HG03280 (cell line): Measurements from ENCODE around the gene RTL10.

Experiments
- ATAC-seq: cut with Tn5 transposase; IDR thresholded peaks from one replicate; pipeline ENCODE4 v1.9.1; 2021; ENCODE audit warnings: mild to moderate bottlenecking, moderate library complexity; ENCODE audit not compliant: unreplicated experiment

The RTL10 gene

DNA sequence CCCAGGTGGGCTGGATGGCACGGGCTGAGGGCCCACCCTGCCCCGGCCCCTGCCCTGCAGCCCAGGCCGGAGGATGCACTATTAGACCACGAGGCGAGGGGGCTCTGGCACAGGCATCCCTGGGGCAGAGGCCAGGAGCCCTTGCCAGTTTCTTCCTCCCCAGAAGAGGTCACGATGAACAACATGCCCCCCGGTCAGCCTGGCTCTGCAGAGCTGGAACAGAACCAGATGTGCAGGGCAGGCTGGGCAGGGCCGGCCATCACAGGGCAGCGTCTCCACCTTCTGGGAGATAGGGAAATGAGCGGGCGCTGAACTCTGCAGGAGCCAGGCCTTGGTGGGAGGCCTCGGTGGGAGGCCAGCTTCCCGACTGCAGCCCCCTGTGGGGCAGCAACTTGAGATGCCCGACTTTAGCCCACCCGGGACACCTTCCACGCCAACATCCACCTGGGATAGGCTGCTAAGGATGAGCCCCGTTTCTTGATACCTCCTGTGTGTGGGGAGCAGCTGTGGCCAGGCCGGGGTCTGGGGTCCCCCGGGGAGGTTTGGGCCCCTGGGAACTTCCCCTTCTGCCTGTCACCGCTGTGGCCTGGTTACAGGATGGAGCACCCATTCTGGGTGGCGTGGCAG is 21.8 kb upstream of the RTL10 start:
- no peak for ATAC-seq

DNA sequence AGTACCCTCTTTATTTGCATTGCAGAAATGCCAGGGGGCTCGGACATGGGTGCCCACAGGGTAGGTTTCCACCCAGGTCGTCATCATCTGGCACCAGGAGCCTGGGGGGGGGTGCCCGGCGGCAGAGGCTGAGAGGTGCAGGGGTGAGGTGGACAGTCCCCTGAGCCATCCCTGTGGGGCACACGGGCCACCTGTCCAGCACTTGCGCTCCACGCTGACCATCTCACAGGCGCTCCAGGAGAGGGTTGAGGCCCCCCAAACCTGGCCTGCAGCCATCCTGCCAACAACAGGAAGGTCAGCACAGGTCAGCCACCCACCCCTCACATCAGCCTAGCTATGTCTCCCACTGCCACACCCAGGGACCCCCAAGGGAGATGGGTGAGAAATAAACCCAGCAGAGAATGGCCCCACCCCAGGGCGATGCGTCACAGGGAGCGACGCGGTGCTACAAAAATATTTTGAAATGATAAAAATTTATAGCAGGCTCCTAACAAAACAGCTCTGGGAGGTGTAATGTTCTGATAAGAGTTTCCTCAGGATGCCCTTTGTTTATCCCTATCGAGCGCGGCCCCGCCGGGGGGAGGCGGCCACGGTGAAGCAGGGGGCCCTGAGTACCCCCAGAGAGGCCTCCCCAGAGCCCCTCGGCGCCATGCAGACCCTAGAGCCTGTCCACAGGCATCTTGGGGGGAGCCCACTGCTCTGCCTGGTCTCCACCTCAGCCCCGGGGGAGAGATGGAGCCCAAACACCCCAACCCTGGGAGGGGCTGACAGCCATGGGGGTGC is 21.0 kb upstream of the RTL10 start:
- ATAC-seq, result no peak

DNA sequence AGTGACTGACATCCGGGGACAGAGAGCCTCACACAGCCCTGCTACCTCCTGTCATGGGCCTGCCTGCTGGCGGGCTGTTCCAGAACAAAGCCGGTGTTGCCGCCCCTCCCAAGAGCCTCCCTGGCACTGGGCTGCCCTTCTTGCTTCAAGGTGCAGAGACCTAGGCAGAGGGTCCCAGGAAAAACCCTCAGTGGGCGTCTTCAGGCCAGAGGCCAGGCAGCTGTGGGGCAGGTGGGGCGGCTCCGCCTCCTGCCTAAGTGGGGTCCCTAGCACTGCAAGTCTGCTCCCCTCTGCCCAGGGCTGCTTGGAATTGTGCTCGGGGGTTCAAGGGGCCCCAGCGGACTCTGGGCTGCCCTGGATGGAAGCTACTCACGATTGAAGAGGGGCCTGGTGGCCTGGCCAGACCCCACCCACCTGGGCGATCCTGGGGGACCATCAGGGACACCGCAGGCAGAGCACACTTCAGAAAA is 20.4 kb upstream of the RTL10 start:
- ATAC-seq, result no peak

DNA sequence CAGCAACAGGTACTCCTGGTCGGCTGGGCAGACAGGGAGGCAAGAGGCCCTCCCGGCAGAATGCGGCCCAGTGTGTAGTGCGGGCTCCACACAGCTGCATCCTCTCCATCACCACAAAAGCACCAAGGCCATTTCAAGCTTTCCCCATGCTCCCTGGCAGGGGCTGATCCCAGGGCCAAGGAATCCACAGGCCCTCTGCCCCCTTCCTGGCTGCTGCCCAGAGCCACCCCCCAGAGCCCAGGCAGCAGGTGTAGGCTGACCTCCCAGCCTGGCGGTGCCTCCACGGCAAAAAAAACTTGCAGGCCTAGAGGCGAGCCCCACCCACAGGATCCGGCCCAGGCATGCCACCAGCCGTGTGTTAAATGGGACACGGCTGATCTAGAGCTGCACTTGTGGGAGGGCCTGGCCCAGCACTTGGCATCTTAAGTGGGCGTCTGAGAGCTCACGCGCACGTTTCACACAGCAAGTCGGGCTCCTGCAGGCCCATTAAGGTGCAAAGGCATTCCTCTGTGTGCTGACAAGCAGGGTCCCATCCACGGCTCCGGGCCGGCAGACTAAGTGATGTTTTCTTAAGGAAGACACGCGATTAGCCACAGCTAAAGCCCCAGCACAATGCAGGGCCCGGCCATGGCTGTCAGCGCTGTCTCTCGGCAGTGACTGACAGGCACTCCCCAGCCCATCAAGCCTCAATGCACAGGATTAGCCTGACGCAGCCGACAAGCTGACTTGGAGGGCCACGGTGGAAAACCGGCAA is 19.8 kb upstream of the RTL10 start:
- ATAC-seq, result no peak

DNA sequence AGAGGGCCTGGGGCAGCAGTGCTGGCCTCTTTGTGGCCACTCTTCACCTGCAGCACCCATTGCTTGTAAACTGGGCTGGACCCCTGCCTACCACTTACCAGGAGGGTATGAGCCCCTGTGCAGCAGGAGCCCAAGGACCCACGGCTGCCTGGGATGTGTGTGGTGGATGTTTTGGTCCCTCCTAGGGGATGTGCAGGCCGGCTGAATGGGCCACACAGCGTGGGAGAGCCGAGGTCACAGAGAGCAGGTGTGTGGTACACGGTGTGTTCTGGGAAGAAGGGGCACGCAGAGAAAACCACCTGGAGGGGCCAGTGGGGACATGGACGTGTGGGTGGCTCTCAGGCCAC is 19.3 kb upstream of the RTL10 start:
- no peak for ATAC-seq

DNA sequence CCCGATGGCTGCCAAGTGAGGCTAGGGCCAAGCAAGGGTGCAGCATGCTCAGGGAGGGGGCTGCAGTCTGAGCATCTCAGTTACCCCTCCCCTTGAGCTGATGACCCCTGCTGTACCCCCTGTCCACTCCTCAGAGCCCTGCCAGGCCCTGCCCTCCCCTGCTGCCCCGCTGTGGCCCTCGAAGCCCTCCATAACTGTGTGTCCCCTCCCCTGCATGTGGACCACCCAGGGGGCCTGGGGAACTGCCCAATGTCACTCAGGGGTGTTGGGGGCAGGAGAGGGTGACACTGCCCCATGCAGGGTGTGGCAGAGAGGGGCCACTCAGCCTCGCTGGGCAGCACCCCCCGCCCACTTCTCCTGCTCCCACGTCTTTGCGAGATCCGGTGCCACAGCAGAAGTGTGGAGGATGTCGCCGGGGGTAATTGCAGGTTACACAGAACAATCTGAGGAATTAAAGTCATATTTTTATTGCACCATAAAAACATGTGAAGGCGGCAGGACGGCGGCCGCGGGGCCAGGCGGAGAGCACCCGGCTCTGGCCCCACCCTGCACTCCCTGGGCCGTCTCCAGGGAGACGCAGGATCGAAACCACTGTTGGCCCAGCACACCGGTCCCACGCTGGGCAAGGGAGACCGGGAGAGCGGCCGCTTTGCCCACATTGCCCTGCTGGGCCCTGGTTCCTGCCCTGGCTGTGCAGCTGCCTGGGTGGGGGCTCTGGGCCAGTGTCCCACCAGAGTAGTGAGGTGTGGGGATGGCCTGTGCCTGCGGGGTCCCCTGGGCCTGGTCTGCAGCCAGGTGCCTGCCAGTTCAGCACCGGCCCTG is 18.7 kb upstream of the RTL10 start:
- no peak for ATAC-seq

DNA sequence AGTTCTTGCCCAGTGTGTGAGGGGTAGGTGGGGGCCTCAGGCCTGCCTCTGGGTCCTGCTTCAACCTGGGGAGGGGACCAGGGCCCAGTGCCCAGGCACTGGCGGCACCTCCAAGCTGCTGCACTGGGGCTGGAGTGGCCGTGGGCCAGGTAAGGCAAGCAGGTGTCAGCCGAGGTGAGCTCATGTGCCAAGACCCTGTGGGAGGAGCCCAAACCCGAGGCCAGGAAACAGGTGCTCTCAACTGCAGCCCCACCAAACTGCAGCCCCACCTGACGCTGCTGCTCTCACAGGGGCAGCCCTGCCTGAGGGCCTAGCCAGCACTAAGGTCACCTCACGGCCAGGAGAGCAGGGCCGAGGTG is 18.1 kb upstream of the RTL10 start:
- ATAC-seq, result no peak

DNA sequence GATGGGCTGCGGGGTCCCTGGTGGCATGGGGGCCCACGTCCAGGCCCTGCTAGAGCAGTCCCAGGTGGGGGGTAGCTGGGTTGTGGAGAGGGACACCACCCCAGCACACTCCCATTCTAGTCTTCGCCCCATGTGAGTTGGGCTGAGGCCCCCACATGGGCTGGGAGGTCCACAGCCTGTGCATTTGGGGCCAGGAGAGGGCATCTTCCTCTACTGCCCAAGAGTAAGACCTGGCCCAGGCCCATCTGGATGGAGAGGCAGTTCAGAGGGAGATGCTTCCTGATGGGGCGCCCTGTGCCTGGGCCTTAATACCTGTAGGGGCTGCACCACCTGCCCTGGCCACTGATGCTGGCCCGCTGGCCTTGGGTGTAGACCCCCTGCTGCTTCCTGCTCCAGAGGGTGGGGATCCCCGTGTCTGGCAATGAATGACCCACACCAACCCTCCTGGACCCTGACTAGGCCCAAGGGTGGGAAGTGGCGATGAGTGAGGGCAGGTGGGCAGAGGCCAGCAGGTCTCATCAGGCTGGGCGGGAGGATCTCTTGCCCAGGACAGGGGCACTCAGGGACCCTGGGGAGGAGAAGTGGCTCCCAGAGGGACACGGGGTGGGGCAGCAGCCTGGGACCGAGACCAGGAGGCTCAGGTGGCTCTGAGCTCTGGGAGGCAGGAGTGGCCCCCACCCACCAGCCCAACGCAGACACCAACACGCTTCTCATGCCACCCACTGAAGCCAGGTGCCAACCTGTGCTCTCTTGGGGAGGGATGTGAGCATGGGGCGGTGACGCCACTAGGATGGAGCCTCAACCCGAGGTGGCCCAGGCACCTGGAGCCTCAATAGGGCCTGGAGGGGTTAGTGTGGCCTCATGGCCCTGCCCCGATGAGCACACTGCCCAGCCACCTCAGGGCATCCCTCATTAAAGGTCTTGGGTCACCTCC is 17.4 kb upstream of the RTL10 start:
- ATAC-seq, result no peak

DNA sequence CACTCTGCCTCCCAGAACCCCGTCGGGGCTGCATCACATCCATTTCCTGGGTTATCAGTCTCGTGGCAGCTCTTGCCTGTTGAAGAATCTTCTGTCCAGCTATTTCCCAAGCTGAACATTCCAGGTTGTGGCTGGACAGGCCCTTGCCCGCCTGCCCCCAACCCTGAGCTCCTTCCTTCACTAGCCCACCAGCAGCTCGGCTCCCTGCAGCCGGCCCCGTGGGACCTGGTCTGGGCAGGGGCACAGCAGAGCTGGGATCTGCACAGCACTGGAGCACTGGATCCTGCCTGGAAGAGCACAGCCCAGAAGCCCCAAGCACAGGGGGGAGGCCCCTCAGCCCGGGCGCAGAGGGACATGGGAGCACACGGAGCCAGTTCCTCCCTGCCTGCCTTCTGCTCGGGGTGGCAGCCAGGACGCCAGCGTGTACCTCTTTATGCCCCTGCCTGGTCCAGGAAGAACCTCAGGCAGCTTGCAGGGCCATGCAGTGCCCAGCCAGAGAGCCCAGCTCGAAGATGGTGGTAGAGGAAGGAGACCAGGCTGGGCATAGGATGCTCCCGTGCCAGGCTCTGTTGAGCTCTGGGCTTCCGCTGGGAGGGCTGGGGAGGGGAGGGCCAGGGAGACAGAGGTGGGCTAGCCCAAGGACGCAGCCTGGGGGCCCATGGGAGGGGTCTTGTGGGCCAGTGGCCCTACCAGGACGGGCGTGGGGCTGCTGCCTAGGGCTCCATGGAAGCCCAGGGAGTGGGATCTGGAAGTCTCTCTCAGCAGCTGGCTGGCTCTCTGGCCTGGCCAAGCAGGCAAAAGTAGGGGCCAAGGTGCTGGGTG is 16.6 kb upstream of the RTL10 start:
- no peak for ATAC-seq

DNA sequence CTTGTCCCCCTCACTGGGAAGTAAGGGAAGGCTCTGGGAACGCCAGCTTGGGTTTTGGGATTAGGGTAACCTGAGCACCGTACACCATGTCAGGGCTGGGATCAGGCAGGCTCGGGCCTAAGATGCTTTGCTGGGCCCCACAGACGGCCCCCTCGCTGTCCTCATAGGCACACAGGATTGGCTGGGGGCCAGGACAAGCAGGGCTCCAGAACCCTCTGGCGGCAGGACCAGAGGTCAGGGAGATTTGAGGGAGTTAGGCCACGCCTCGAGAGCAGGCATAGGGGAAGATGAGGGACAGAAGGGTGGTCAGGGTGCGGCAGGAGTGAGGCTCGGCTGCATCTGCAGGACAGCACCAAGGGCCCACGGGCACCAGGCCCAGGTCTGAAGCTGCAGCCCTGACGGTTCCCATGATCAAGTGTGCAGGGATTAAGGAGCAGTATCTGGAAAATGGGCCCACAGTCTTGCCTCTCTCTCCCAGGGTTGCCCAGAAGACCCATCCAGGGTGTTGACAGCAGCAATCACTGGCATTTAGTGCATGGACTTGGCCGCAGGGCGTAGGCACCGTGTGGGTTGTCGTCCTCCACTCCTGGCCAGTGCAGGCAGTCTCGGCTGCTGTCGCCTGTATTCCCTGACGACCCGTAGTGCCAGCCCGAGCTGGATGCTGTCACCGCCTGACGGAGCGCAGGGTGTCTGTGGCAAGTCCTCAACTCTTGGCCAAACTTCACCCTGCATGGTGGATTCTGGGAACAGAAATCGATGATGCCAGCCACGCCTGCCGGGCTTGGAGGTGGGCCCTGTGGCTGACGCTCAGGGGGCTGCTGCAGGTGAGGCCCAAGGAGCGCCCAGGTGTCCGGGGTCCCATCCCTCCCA is 15.7 kb upstream of the RTL10 start:
- ATAC-seq, result no peak

DNA sequence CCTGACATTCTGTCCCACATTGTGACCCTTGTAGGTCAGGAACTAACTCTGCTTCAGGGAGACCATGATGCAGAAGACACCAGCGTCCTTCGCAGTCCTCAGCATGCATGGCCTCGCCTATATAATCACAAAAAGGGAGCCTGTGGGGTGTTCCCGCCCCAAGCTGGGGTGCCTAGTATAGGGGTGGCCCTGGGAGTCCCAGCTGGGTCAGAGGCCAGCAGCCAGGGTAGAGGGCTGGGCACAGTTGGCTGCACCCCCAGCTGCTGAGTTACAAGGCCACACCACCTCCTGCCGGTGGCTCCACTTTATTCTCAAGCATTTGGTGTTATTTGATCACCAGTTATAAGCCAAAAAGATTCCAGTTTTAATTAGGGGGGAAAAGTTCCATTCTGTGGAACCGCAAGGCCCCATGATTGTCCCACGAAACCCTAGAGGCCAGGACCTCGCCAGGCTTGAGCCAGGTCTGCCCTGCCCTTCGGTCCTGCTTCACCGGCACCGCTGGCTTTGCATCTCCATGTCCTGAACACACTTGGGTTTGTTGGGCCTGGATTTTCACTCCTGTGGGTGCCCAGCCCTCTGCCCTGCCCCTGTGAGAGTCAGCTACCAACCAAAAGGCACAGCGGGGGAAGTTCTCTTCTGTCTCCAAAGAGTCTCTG is 15.0 kb upstream of the RTL10 start:
- ATAC-seq, result no peak

DNA sequence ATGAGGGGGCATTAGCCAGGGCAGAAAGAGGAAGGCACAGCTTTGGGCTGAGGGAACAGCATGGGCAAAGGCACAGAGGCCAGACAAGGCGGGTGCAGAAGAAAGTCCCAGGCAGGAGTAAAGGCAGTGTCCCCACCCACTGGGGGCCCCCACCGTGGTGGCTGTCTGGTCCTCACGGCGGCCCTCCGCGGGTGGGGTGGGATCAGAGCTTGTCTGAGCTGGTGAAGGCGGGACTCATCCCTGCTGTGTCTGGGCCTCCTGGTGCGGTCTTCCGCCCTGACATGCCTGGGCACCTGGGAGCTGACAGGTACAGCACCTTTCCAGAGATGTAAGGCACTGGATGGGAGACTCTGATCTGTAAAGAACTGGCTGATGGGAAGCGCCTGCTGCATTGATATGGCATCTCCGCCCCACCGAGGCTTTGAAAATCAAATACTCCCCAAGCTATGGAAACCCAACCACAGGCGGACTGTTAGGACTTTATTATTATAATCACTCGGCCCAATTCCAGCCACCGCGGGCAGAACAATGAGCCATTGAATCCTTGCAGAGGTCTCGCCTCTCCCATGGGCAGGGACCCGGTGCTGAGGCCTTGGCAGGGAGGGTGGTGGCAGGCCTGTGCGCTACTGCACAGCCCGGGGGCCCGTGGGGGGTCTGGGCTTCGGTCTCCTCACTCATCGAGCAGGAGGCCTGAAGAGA is 14.2 kb upstream of the RTL10 start:
- no peak for ATAC-seq

DNA sequence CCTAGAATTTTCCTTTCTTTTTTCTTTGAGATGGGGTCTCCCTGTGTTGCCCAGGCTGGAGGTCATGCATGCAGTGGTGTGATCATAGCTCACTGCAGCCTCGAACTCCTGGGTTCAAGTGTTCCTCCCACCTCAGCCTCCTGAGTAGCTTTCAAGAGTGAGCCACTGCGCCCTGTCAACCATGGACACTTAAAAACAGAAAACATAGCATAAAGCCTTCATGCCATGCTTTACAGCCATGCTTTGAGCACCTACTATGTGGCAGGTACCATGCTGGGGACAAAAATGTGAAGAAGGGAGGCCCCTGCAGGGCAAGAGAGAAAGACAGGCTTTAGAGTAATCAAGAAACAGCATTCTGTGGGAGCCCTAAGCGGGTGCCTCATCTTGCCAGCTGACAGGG is 13.7 kb upstream of the RTL10 start:
- no peak for ATAC-seq

DNA sequence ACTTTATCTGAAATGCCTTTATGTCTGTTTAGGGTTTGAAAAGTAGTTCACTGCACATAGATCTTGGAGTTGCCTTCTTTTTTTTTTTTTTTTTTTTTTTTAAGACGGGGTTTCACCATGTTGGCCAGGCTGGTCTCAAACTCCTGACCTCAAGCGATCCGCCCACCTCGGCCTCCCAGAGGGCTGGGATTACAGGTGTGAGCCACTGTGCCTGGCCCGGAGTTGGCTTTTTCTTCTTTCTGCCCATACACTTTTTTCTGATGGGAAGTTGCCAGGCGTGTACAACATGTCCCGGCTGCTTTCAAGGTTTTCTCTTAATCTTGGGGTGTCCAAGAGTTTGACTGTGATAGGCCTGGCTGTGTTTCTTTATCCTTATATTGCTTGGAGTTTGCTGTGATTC is 12.9 kb upstream of the RTL10 start:
- no peak for ATAC-seq

DNA sequence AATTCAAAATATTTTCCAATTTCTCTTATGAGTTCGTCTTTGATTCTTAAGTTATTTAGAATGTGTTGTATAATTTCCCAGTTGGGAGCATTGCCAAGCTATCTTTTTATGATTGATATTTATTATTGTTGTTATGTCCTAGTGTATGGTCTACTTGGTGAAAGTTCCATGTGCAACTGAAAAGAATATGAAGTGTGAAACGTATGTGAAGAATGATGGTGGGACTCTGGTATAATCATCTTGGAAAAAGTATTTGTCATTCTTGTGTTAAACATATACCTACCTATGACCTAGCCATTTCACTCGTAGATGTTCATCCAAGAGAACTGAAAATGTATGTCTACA is 12.0 kb upstream of the RTL10 start:
- no peak for ATAC-seq

DNA sequence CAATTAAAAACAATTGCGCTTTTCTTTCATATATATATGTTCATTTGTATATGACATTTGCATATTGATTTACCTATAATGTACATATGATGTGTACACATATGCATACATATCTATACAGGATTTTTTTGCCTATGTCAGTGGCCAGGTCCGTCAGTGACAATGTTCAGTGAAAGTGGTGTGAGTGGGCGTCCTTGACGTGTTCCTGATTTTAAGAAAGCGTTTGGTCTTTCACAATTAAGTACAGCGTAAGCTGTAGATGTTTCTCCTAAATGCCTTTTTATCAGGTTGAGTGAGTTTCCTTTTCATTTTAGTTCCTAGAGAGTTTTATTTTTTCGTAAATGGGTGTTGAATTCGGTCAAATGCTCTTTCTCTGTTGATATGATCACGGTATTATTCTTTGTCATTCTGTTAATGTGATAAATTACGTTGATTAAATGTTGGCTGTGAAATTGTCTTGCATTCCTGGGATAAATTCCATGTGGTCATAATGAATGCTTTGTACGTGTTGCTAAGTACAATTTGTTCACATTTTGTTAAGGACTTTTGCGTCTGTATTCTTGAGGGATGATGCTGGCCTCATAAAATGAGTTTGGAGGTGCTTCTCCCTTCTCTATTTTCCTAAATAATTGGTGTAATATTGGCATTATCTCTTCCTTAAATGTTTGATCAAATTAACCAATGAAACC is 10.6 kb upstream of the RTL10 start:
- ATAC-seq, result no peak
